IMR-90 (cell line): ENCODE data around the gene ZPBP2. TPM values are rescaled to one million over a fixed set of nuclear protein-coding genes. Genes with fewer than 3 reads are reported as not detected.

Source experiments
- ATAC-seq: fragments of 200-7000 bp; cut with Tn5 transposase; 2 replicates; pipeline ENCODE4 v1.9.1; 2020; ENCODE audit warnings: low read depth, mild to moderate bottlenecking, moderate library complexity
- BruUV-seq: library from RNA; stranded (reverse); fragments of 400-500 nt; replicated peaks from 2 replicates; lab custom pipeline; 2021; lab: Mats Ljungman, UMichigan
- CTCF ChIA-PET: fragments of 300-600 bp; formaldehyde crosslinking; extraction: SDS; loops from one replicate; lab custom pipeline; 2021; ENCODE audit warnings: antibody characterized with exemption; lab: Yijun Ruan, JAX
- POLR2A ChIA-PET: fragments of 300-600 bp; sonication (Branson Sonifier 250); formaldehyde crosslinking; loops from one replicate; lab custom pipeline; 2022; ENCODE audit warnings: antibody characterized with exemption; ENCODE audit not compliant: unreplicated experiment; lab: Charles Lee
- DNase-seq: peaks from one replicate; pipeline ENCODE4 v3.0.0; 2013
- H2AFZ ChIP-seq: replicated peaks from 2 replicates; pipeline ENCODE3; 2013; ENCODE audit warnings: low read length, mild to moderate bottlenecking; ENCODE audit not compliant: poor library complexity
- H2AK5ac ChIP-seq: 2 replicates; pipeline ENCODE4 v1.6.1; 2013; ENCODE audit warnings: low read depth, low read length, inconsistent platforms
- H2AK9ac ChIP-seq: replicated peaks from 2 replicates; pipeline ENCODE3; 2013; ENCODE audit warnings: mild to moderate bottlenecking, low read depth, low read length, moderate library complexity; ENCODE audit not compliant: poor library complexity
- H2BK120ac ChIP-seq: 2 replicates; pipeline ENCODE4 v1.6.1; 2013; ENCODE audit warnings: low read depth, low read length, inconsistent platforms
- H2BK15ac ChIP-seq: 3 replicates; pipeline ENCODE4 v1.6.1; 2013; ENCODE audit warnings: low read depth, low read length, inconsistent platforms
- H2BK20ac ChIP-seq: 2 replicates; pipeline ENCODE4 v1.6.1; 2013; ENCODE audit warnings: low read depth, mild to moderate bottlenecking, inconsistent platforms, low read length, moderate library complexity
- H2BK5ac ChIP-seq: 2 replicates; pipeline ENCODE4 v1.6.1; 2013; ENCODE audit warnings: mild to moderate bottlenecking, low read depth, low read length, inconsistent platforms; ENCODE audit not compliant: poor library complexity, severe bottlenecking
- H3K14ac ChIP-seq: replicated peaks from 2 replicates; pipeline ENCODE4 v1.6.1; 2013; ENCODE audit warnings: low read depth, low read length, inconsistent platforms
- H3K18ac ChIP-seq: 2 replicates; pipeline ENCODE4 v1.6.1; 2013; ENCODE audit warnings: low read depth, low read length, control low read depth
- H3K23ac ChIP-seq: 2 replicates; pipeline ENCODE4 v1.6.1; 2013; ENCODE audit warnings: low read depth, low read length, inconsistent platforms
- H3K27ac ChIP-seq: 2 replicates; pipeline ENCODE4 v1.5.1; 2013; ENCODE audit warnings: mild to moderate bottlenecking, control low read depth, low read length; ENCODE audit not compliant: insufficient read depth
- H3K27me3 ChIP-seq: 2 replicates; pipeline ENCODE4 v1.6.1; 2013; ENCODE audit warnings: low read length; ENCODE audit not compliant: control insufficient read depth, insufficient read depth
- H3K36me3 ChIP-seq: 2 replicates; pipeline ENCODE4 v1.6.1; 2013; ENCODE audit warnings: low read length, mixed read lengths; ENCODE audit not compliant: control insufficient read depth, insufficient read depth
- H3K4ac ChIP-seq: 2 replicates; pipeline ENCODE4 v1.6.1; 2013; ENCODE audit warnings: low read depth, low read length, inconsistent platforms
- H3K4me1 ChIP-seq: 2 replicates; pipeline ENCODE4 v1.6.1; 2013; ENCODE audit warnings: low read length, mixed read lengths; ENCODE audit not compliant: control insufficient read depth, insufficient read depth
- H3K4me2 ChIP-seq: 2 replicates; pipeline ENCODE4 v1.6.1; 2013; ENCODE audit warnings: low read depth, mild to moderate bottlenecking, control low read depth, low read length, moderate library complexity
- H3K4me3 ChIP-seq: 2 replicates; pipeline ENCODE4 v1.5.1; 2013; ENCODE audit warnings: low read depth, mild to moderate bottlenecking, control low read depth, low read length, moderate library complexity; ENCODE audit not compliant: insufficient read depth
- H3K56ac ChIP-seq: 2 replicates; pipeline ENCODE4 v1.6.1; 2013; ENCODE audit warnings: low read length, inconsistent platforms; ENCODE audit not compliant: insufficient read depth; ENCODE audit errors: extremely low read depth
- H3K79me1 ChIP-seq, 2 experiments: 2 replicates each; pipeline ENCODE4 v1.6.1; 2013; ENCODE audit warnings: low read length in 2 of 2, inconsistent platforms in 1 of 2, low read depth in 1 of 2
- H3K9ac ChIP-seq: 2 replicates; pipeline ENCODE4 v1.6.1; 2013; ENCODE audit warnings: low read depth, low read length, control low read depth
- H3K9me1 ChIP-seq: 2 replicates; pipeline ENCODE4 v1.6.1; 2013; ENCODE audit warnings: low read length, inconsistent platforms; ENCODE audit not compliant: insufficient read depth
- H3K9me3 ChIP-seq: 2 replicates; pipeline ENCODE4 v1.6.1; 2013; ENCODE audit warnings: low read length; ENCODE audit not compliant: control insufficient read depth, insufficient read depth
- H4K20me1 ChIP-seq: 2 replicates; pipeline ENCODE4 v1.6.1; 2013; ENCODE audit warnings: low read length, inconsistent platforms; ENCODE audit not compliant: insufficient read depth
- H4K5ac ChIP-seq: 2 replicates; pipeline ENCODE4 v1.6.1; 2013; ENCODE audit warnings: mild to moderate bottlenecking, low read depth, low read length, control low read depth
- H4K8ac ChIP-seq, 2 experiments: 2 replicates each; pipeline ENCODE4 v1.6.1; 2013; ENCODE audit warnings: low read depth in 2 of 2, low read length in 2 of 2, control low read depth in 1 of 2, inconsistent platforms in 1 of 2
- H4K91ac ChIP-seq: 2 replicates; pipeline ENCODE4 v1.6.1; 2013; ENCODE audit warnings: low read depth, low read length, inconsistent platforms; ENCODE audit not compliant: insufficient read depth
- ELK1 ChIP-seq: fragments of 150-350 bp; IDR thresholded peaks from 2 replicates; pipeline ENCODE4 v1.6.1; 2016; ENCODE audit warnings: low read depth, mild to moderate bottlenecking, low read length, moderate library complexity, borderline replicate concordance
- FOS ChIP-seq: fragments of 150-350 bp; IDR thresholded peaks from 2 replicates; pipeline ENCODE4 v1.6.1; 2016; ENCODE audit warnings: low read depth, low read length
- NFE2L2 ChIP-seq: fragments of 150-350 bp; IDR thresholded peaks from 2 replicates; pipeline ENCODE4 v1.6.1; 2016; ENCODE audit warnings: low read depth, mild to moderate bottlenecking, low read length
- WGBS, 2 experiments: methylation state at CpG; one replicate each; pipeline versions ENCODE4 v1.1.5 to v1.1.7; 2013; ENCODE audit warnings: missing lambda C conversion rate in 2 of 2; ENCODE audit not compliant: insufficient read length in 1 of 2; ENCODE audit errors: extremely low coverage in 2 of 2; 5-methylcytosine and 5-hydroxymethylcytosine counted together
- dilution Hi-C: fragments of 300-500 bp; cut with HindIII; formaldehyde crosslinking; loops from one replicate; pipeline ENCODE4 v1.14.3; 2018; ENCODE audit warnings: low sequenced_read_pairs; ENCODE audit not compliant: unreplicated experiment
- in situ Hi-C: fragments of 300-500 bp; cut with MboI; formaldehyde crosslinking; loops from 3 replicates; pipeline ENCODE4 v1.14.3; 2019; ENCODE audit warnings: low sequenced_read_pairs, inconsistent platforms, mixed read lengths
- intact Hi-C: fragments of 100-400 bp; cut with micrococcal nuclease; formaldehyde crosslinking; loops from 2 replicates; pipeline ENCODE4 v1.10.0; 2022
- polyA plus RNA-seq, 3 experiments: library from polyadenylated mRNA; depleted of rRNA; stranded (reverse); fragments of >200 nt; gene quantifications; 2 replicates each; pipeline ENCODE4 v1.2.3, GENCODE V29; 2012; ENCODE audit warnings: low replicate concordance in 1 of 3
- total RNA-seq: library from RNA; depleted of rRNA; stranded (reverse); fragments of >200 nt; gene quantifications from 2 replicates; pipeline ENCODE4 v1.2.3, GENCODE V29; 2012

Gene ZPBP2
- total and polyA plus RNA-seq, 2 of the 4 experiments (the other 2 are of a cell fraction), result not detected

DNA sequence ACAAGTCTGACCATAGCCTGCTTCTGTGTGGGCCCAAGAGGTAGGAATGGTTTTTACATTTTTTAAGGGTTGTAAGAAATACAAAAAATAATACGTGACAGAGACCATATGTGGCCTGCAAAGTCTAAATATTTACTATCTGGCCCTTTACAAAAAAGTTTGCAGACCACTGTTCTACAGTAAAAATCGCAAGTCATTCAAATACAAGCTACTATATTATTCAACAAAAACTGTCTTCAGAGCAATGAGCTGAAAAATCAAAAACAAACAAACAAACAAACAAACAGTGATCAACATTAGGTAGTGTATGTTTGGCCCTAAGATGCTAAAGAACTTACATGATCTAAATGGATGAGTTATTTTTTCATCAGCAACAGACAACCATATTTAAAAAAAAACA lies 36.4 kb upstream of the ZPBP2 start:
- Histone ChIP-seq H3K9me3 (peaks cover 5% of the 10 kb centered on the region), H4K8ac (no peak overlapping the region), H3K27ac (no peak overlapping the region), H3K9me1 (no peaks in the 10 kb centered on the region), H4K20me1 (no peaks in the 10 kb centered on the region), H2BK20ac (no peak overlapping the region), H2BK120ac (no peak overlapping the region), H3K27me3 (peaks cover 16% of the 10 kb centered on the region), H3K36me3 (no peaks in the 10 kb centered on the region), H3K4me1 (no peaks in the 10 kb centered on the region), H4K5ac (no peak overlapping the region), H3K4ac (no peak overlapping the region), H3K56ac (no peak overlapping the region), H2AK9ac (no peak overlapping the region), H2AK5ac (no peak overlapping the region), H3K79me1 (no peaks in the 10 kb centered on the region), H3K23ac (no peak overlapping the region), H4K91ac (no peak overlapping the region), H2BK5ac (no peak overlapping the region), H2AFZ (no peak overlapping the region), H3K14ac (no peak overlapping the region), H2BK15ac (no peak overlapping the region), H3K4me2 (no peak overlapping the region), H3K9ac (no peak overlapping the region), H3K18ac (no peak overlapping the region), H3K4me3 (no peak overlapping the region)
- no peak for ATAC-seq
- no peak for DNase-seq
- in situ Hi-C loops (no loop called here), dilution Hi-C loops (no loop called here), intact Hi-C loops (no loop called here)
- BruUV-seq, result no TSS peak
- ChIA-PET CTCF (interaction anchor here (0.6 kb wide), 1 partner anchor 18 kb away, joined by 4 read pairs; no protein-coding TSS in a partner anchor), POLR2A (no interaction called here)
- TF ChIP-seq FOS, result no peak
- no peak for TF ChIP-seq ELK1
- 0 out of 2 replicates have a peak, but pooled peaks have one; percentile 57 for TF ChIP-seq NFE2L2
- no CpG with 5 or more reads among the region's 2 CpGs for WGBS, 2 experiments
